H1 (cell line): ENCODE data around the gene MDH1. TPM values are rescaled to one million over a fixed set of nuclear protein-coding genes. Genes with fewer than 3 reads are reported as not detected.

Experiments
- CTCF ChIA-PET: fragments of 300-600 bp; sonication (Branson Sonifier 250); formaldehyde crosslinking; loops from one replicate; lab custom pipeline; 2021; ENCODE audit not compliant: partially characterized antibody; lab: Charles Lee
- POLR2A ChIA-PET: fragments of 300-600 bp; sonication (Branson Sonifier 250); formaldehyde crosslinking; loops from one replicate; lab custom pipeline; 2021; ENCODE audit warnings: inconsistent platforms; ENCODE audit not compliant: partially characterized antibody; lab: Charles Lee
- DNase-seq, 2 experiments: peaks; one replicate each; pipeline versions ENCODE4 v3.0.0 to v3.0.0-alpha.2; 2010 to 2022; ENCODE audit warnings: low spot score in 2 of 2, low read depth in 1 of 2, mixed read lengths in 1 of 2
- FAIRE-seq: peaks from 2 replicates; lab custom pipeline; 2011; peaks lifted over from hg19 to GRCh38; lab: Jason Lieb, UNC
- H2AFZ ChIP-seq: 2 replicates; pipeline ENCODE4 v1.8.1; 2012; ENCODE audit warnings: low read length, inconsistent platforms
- H2AK5ac ChIP-seq: 2 replicates; pipeline ENCODE4 v1.6.1; 2013; ENCODE audit warnings: low read depth, low read length
- H2BK120ac ChIP-seq: replicated peaks from 2 replicates; pipeline ENCODE3; 2013; ENCODE audit warnings: low read depth, low read length, inconsistent platforms
- H2BK12ac ChIP-seq: 2 replicates; pipeline ENCODE4 v1.6.1; 2013; ENCODE audit warnings: low read depth, low read length
- H2BK15ac ChIP-seq: 2 replicates; pipeline ENCODE4 v1.6.1; 2013; ENCODE audit warnings: low read length
- H2BK20ac ChIP-seq: 2 replicates; pipeline ENCODE4 v1.6.1; 2013; ENCODE audit warnings: low read length
- H2BK5ac ChIP-seq: 2 replicates; pipeline ENCODE4 v1.6.1; 2013; ENCODE audit warnings: low read depth, low read length
- H3K14ac ChIP-seq: 2 replicates; pipeline ENCODE4 v1.6.1; 2013; ENCODE audit warnings: inconsistent platforms; ENCODE audit not compliant: insufficient read length
- H3K18ac ChIP-seq: 2 replicates; pipeline ENCODE4 v1.6.1; 2013; ENCODE audit warnings: low read length; ENCODE audit errors: extremely low read depth
- H3K23ac ChIP-seq: 2 replicates; pipeline ENCODE4 v1.6.1; 2013; ENCODE audit warnings: inconsistent platforms; ENCODE audit not compliant: insufficient read length
- H3K23me2 ChIP-seq: 2 replicates; pipeline ENCODE4 v1.6.1; 2013; ENCODE audit warnings: low read depth, low read length
- H3K27ac ChIP-seq: 2 replicates; pipeline ENCODE4 v1.6.1; 2011; ENCODE audit warnings: low read depth, low read length, inconsistent platforms
- H3K27me3 ChIP-seq, 4 experiments: replicated peaks in 1 of 4; 1 replicate in 1 of 4; 2 replicates in 3 of 4; pipeline versions ENCODE4 v1.6.1 to v1.8.1; 2011 to 2013; ENCODE audit warnings: low read length in 3 of 4, mild to moderate bottlenecking in 3 of 4, inconsistent platforms in 2 of 4, mixed read lengths in 2 of 4, moderate library complexity in 1 of 4; ENCODE audit not compliant: control insufficient read depth in 3 of 4, insufficient read depth in 3 of 4; ENCODE audit errors: extremely low read depth in 1 of 4
- H3K36me3 ChIP-seq, 4 experiments: 2 replicates each; pipeline versions ENCODE4 v1.6.1 to v1.8.1; 2011 to 2013; ENCODE audit warnings: mild to moderate bottlenecking in 4 of 4, low read length in 3 of 4, moderate library complexity in 2 of 4, control low read depth in 1 of 4, inconsistent platforms in 1 of 4; ENCODE audit not compliant: insufficient read depth in 4 of 4, control insufficient read depth in 2 of 4
- H3K4ac ChIP-seq: replicated peaks from 2 replicates; pipeline ENCODE3; 2013; ENCODE audit warnings: low read length, low read depth, mixed read lengths, inconsistent platforms; ENCODE audit not compliant: insufficient read length
- H3K4me1 ChIP-seq, 4 experiments: replicated peaks in 1 of 4; 1 replicate in 1 of 4; 2 replicates in 3 of 4; pipeline versions ENCODE4 v1.6.1 to v1.8.1; 2011 to 2013; ENCODE audit warnings: low read length in 3 of 4, inconsistent platforms in 2 of 4, mixed read lengths in 1 of 4; ENCODE audit not compliant: insufficient read depth in 4 of 4, control insufficient read depth in 3 of 4
- H3K4me2 ChIP-seq, 2 experiments: 2 replicates each; pipeline versions ENCODE4 v1.6.1 to v1.8.1; 2011 to 2013; ENCODE audit warnings: low read depth in 2 of 2, low read length in 2 of 2, control low read depth in 1 of 2, inconsistent platforms in 1 of 2, mild to moderate bottlenecking in 1 of 2; ENCODE audit not compliant: insufficient read depth in 1 of 2
- H3K4me3 ChIP-seq, 4 experiments: fragments of 200-600, 300-600 bp in 1 of 4; sonication (generic), shearing (Covaris generic), sonication (Bioruptor Twin) in 1 of 4; 2 replicates each; pipeline versions ENCODE4 v1.5.1 to v1.8.1; 2011 to 2016; ENCODE audit warnings: low read length in 4 of 4, low read depth in 3 of 4, control low read depth in 2 of 4, inconsistent platforms in 2 of 4, mild to moderate bottlenecking in 2 of 4, mixed read lengths in 1 of 4, moderate library complexity in 1 of 4; ENCODE audit not compliant: insufficient read depth in 2 of 4; ENCODE audit errors: extremely low read depth in 1 of 4
- H3K56ac ChIP-seq: replicated peaks from 2 replicates; pipeline ENCODE3; 2013; ENCODE audit warnings: low read depth, mild to moderate bottlenecking, mixed read lengths, low read length, inconsistent platforms; ENCODE audit not compliant: insufficient read length
- H3K79me1 ChIP-seq: 2 replicates; pipeline ENCODE4 v1.6.1; 2013; ENCODE audit warnings: low read depth, low read length, control low read depth
- H3K79me2 ChIP-seq, 2 experiments: 2 replicates each; pipeline versions ENCODE4 v1.6.1 to v1.8.1; 2012 to 2013; ENCODE audit warnings: low read length in 2 of 2, mild to moderate bottlenecking in 2 of 2, inconsistent platforms in 1 of 2; ENCODE audit not compliant: insufficient read depth in 2 of 2, control insufficient read depth in 1 of 2
- H3K9ac ChIP-seq, 4 experiments: replicated peaks in 1 of 4; 1 replicate in 1 of 4; 2 replicates in 3 of 4; pipeline versions ENCODE4 v1.6.1 to v1.8.1; 2011 to 2013; ENCODE audit warnings: low read depth in 3 of 4, low read length in 3 of 4, control low read depth in 2 of 4, mild to moderate bottlenecking in 2 of 4, moderate library complexity in 2 of 4, inconsistent platforms in 1 of 4; ENCODE audit errors: extremely low read depth in 1 of 4
- H3K9me3 ChIP-seq, 2 experiments: 2 replicates each; pipeline versions ENCODE4 v1.6.1 to v1.8.1; 2012 to 2013; ENCODE audit warnings: mild to moderate bottlenecking in 2 of 2, moderate library complexity in 2 of 2, control low read depth in 1 of 2, inconsistent platforms in 1 of 2, low read depth in 1 of 2, low read length in 1 of 2, mixed read lengths in 1 of 2; ENCODE audit not compliant: insufficient read depth in 2 of 2
- H4K20me1 ChIP-seq, 2 experiments: replicated peaks in 1 of 2; 2 replicates each; pipeline versions ENCODE3 to v1.8.1; 2011 to 2013; ENCODE audit warnings: inconsistent platforms in 2 of 2, low read length in 2 of 2, mild to moderate bottlenecking in 1 of 2; ENCODE audit not compliant: insufficient read depth in 2 of 2, control insufficient read depth in 1 of 2
- H4K5ac ChIP-seq: 2 replicates; pipeline ENCODE4 v1.6.1; 2013; ENCODE audit warnings: low read length, low read depth, mixed read lengths, inconsistent platforms; ENCODE audit not compliant: insufficient read length
- H4K8ac ChIP-seq: 2 replicates; pipeline ENCODE4 v1.8.0; 2013; ENCODE audit warnings: mild to moderate bottlenecking, moderate library complexity, low read length, inconsistent platforms; ENCODE audit not compliant: insufficient read depth; ENCODE audit errors: extremely low read depth
- H4K91ac ChIP-seq: replicated peaks from 2 replicates; pipeline ENCODE3; 2013; ENCODE audit warnings: low read length, mixed read lengths, inconsistent platforms; ENCODE audit not compliant: insufficient read length
- ATF3 ChIP-seq: IDR thresholded peaks from 2 replicates; pipeline ENCODE4 v1.6.1; 2011; ENCODE audit warnings: low read depth, mild to moderate bottlenecking, low read length; ENCODE audit not compliant: insufficient read depth
- CEBPB ChIP-seq: IDR thresholded peaks from 2 replicates; pipeline ENCODE4 v1.6.1; 2012; ENCODE audit warnings: low read depth, low read length
- EP300 ChIP-seq, 2 experiments: IDR thresholded peaks; 1 replicate in 1 of 2; 2 replicates in 1 of 2; pipeline ENCODE4 v1.6.1; 2011 to 2012; ENCODE audit warnings: low read depth in 2 of 2, low read length in 2 of 2, mild to moderate bottlenecking in 2 of 2, borderline replicate concordance in 1 of 2, inconsistent platforms in 1 of 2, moderate library complexity in 1 of 2
- FOSL1 ChIP-seq: IDR thresholded peaks from 2 replicates; pipeline ENCODE4 v1.6.1; 2011; ENCODE audit warnings: mild to moderate bottlenecking, low read depth, low read length, moderate library complexity; ENCODE audit not compliant: insufficient read depth
- GABPA ChIP-seq: IDR thresholded peaks from 2 replicates; pipeline ENCODE4 v1.6.1; 2011; ENCODE audit warnings: mild to moderate bottlenecking, low read length, moderate library complexity, borderline replicate concordance; ENCODE audit not compliant: insufficient read depth
- PHF8 ChIP-seq: fragments of 200-600 bp; sonication (generic); conservative IDR thresholded peaks from 2 replicates; pipeline ENCODE4 v1.7.1; 2012; ENCODE audit warnings: low read depth, mild to moderate bottlenecking, inconsistent platforms, low read length, moderate library complexity
- POLR2AphosphoS5 ChIP-seq: IDR thresholded peaks from 2 replicates; pipeline ENCODE4 v1.6.1; 2011; ENCODE audit warnings: low read depth, low read length
- TAF7 ChIP-seq: optimal IDR thresholded peaks from 2 replicates; pipeline ENCODE3; 2011; ENCODE audit warnings: low read depth, mild to moderate bottlenecking, inconsistent platforms, low read length, moderate library complexity, borderline replicate concordance
- ZNF274 ChIP-seq: IDR thresholded peaks from 2 replicates; pipeline ENCODE4 v1.7.0; 2012; ENCODE audit warnings: low read length, borderline replicate concordance; ENCODE audit errors: extremely low read depth
- WGBS, 2 experiments: shearing (Covaris generic) in 1 of 2; methylation state at CpG; one replicate each; pipeline versions ENCODE4 v1.1.6 to v1.1.7; 2013 to 2015; ENCODE audit warnings: low lambda C conversion rate in 2 of 2, mixed read lengths in 2 of 2, inconsistent platforms in 1 of 2, low coverage in 1 of 2, missing lambda C conversion rate in 1 of 2; ENCODE audit not compliant: insufficient replicate concordance in 2 of 2, insufficient coverage in 1 of 2, insufficient read length in 1 of 2; ENCODE audit errors: extremely low coverage in 1 of 2, missing lambda C conversion rate in 1 of 2; 5-methylcytosine and 5-hydroxymethylcytosine counted together
- polyA plus RNA-seq, 7 experiments: library from polyadenylated mRNA; depleted of rRNA in 3 of 7; stranded (reverse) in 5 of 7; unstranded in 2 of 7; fragments of >200 nt in 5 of 7; fragments of 200-250 nt in 2 of 7; gene quantifications; 1 replicate in 5 of 7; 2 replicates in 1 of 7; 4 replicates in 1 of 7; pipeline versions ENCODE4 v1.2.1 to v1.2.3, GENCODE V29; 2011 to 2013; ENCODE audit warnings: missing spikeins in 2 of 7, mixed read lengths in 2 of 7
- total RNA-seq: library from RNA; stranded (reverse); fragmentation: NEBNext Ultra II Directional; extraction: Animal tissue kit (Norgen Biotek cat#: 25700); gene quantifications from 2 replicates; pipeline ENCODE4 v1.2.1, GENCODE V29; 2021

MDH1 gene
- total and polyA plus RNA-seq, 2 of the 8 experiments (the other 6 are each of a cell fraction or from before 2014, with no cell fraction given), result 353 to 376 TPM

- Histone ChIP-seq H4K8ac (no peak overlapping the region), H2BK5ac (no peak overlapping the region), H3K4me2 (no peak overlapping the region), H3K27me3 (no peaks in the 10 kb centered on the region), H3K4ac (no peak overlapping the region), H3K56ac (no peak overlapping the region), H3K18ac (no peak overlapping the region), H3K27ac (no peak overlapping the region), H3K4me3 (no peak overlapping the region), H2BK20ac (no peak overlapping the region), H3K23me2 (no peaks in the 10 kb centered on the region), H2BK120ac (no peak overlapping the region), H4K20me1 (peaks cover 0 to under 1% of the 10 kb centered on the region in 2 experiments), H3K23ac (no peak overlapping the region), H2BK12ac (no peak overlapping the region), H2AFZ (no peak overlapping the region), H4K91ac (no peak overlapping the region), H4K5ac (no peak overlapping the region), H2BK15ac (no peak overlapping the region), H3K4me1 (peaks cover 0 to 3% (median under 1%) of the 10 kb centered on the region in 4 experiments; a peak in 4 of 7 replicates), H3K79me1 (no peaks in the 10 kb centered on the region; the same call in 1 of the 2 replicates), H3K36me3 (peaks cover 5 to 95% (median 50%) of the 10 kb centered on the region in 4 experiments), H3K9me3 (no peaks in the 10 kb centered on the region), H3K14ac (no peak overlapping the region), H3K79me2 (peaks cover 0 to 56% of the 10 kb centered on the region in 2 experiments; a peak in 2 of 4 replicates), H2AK5ac (no peak overlapping the region), H3K9ac (no peak overlapping the region)
- TF ChIP-seq TAF7 (no peak), ATF3 (no peak), ZNF274 (no peak), CEBPB (no peak), EP300 (IDR thresholded peaks at IDR 0.05; ENCODE audit: borderline replicate concordance in 1 of 2, low read depth in 2 of 2, low read length in 2 of 2) (no peak), GABPA (no peak), PHF8 (no peak), POLR2AphosphoS5 (no peak), FOSL1 (no peak)
- ChIA-PET CTCF (interaction anchor here (1.5 kb wide), 1 partner anchor 262 kb away, joined by 6 read pairs; no protein-coding TSS in a partner anchor), POLR2A (interaction anchor here (2.8 to 3.7 kb wide), 2 partner anchors 9 to 12 kb away, joined by 13 to 35 read pairs; partner anchors contain the start of genes MDH1 and WDPCP)
- 90% methylated on average over 2 of the region's 2 CpGs; no CpG with 5 or more reads in 1 of the 2 experiments for WGBS, 2 experiments
- no peak for DNase-seq
- FAIRE-seq, result no peak
Measured at GRCh38 chr2:63598981-63599380, 10.2 kb downstream of the MDH1 start.
